Gastroesophageal sphincter (tissue), 2 donors: ENCODE results near the gene EXOC2.

Experiments
- POLR2A ChIP-seq, 2 donors: fragments of 450-650 bp; IDR thresholded peaks; one replicate each; pipeline ENCODE4 v1.6.1; 2017; ENCODE audit warnings: antibody characterized with exemption in 2 of 2, mild to moderate bottlenecking in 2 of 2, moderate library complexity in 1 of 2
- POLR2AphosphoS5 ChIP-seq: sonication (generic); formaldehyde crosslinking; IDR thresholded peaks from one replicate; pipeline ENCODE4 v1.6.1; 2017; ENCODE audit warnings: antibody characterized with exemption

GRCh38 chr6:680251-680650, 12.7 kb downstream of the EXOC2 start:
- no peak for TF ChIP-seq POLR2A (IDR thresholded peaks at IDR 0.05)
- TF ChIP-seq POLR2AphosphoS5 = no peak
